ENCODE data around the gene CLSTN2.

CLSTN2 gene

GRCh38 chr3:140344601-140345205, 409.7 kb downstream of the CLSTN2 start:
- FAIRE-seq = no peak
- DNase-seq (ENCODE audit: extremely low spot score, insufficient read length, low read depth) = no peak

- FAIRE-seq (no peak), DNase-seq (ENCODE audit: extremely low spot score, insufficient read length, low read depth) (no peak)
These were observed 412.2 kb downstream of the CLSTN2 start for GRCh38 chr3:140347151-140347550.

- FAIRE-seq (no peak), DNase-seq (ENCODE audit: extremely low spot score, insufficient read length, low read depth) (no peak)
These were observed 415.0 kb downstream of the CLSTN2 start for GRCh38 chr3:140349938-140350337.

- DNase-seq (ENCODE audit: extremely low spot score, insufficient read length, low read depth) = no peak
These were observed 416.5 kb downstream of the CLSTN2 start for GRCh38 chr3:140351466-140351865.

GRCh38 chr3:140355481-140355880, 420.5 kb downstream of the CLSTN2 start:
- FAIRE-seq = no peak
- DNase-seq (ENCODE audit: extremely low spot score, insufficient read length, low read depth) = no peak

More at GRCh38 chr3:140351466-140351865, 416.5 kb downstream of the CLSTN2 start:
- FAIRE-seq = no peak

GRCh38 chr3:140358686-140359085, 423.7 kb downstream of the CLSTN2 start:
- DNase-seq (ENCODE audit: extremely low spot score, insufficient read length, low read depth) (no peak), FAIRE-seq (no peak)

- FAIRE-seq = no peak
- no peak for DNase-seq (ENCODE audit: extremely low spot score, insufficient read length, low read depth)
These were observed 424.4 kb downstream of the CLSTN2 start for GRCh38 chr3:140359233-140359995.

GRCh38 chr3:140360332-140360731, 425.3 kb downstream of the CLSTN2 start:
- FAIRE-seq = no peak
- DNase-seq (ENCODE audit: extremely low spot score, insufficient read length, low read depth) = no peak

- FAIRE-seq (no peak), DNase-seq (ENCODE audit: extremely low spot score, insufficient read length, low read depth) (no peak)
These were observed 428.8 kb downstream of the CLSTN2 start for GRCh38 chr3:140363801-140364200.

- no peak for FAIRE-seq
These were observed 431.1 kb downstream of the CLSTN2 start for GRCh38 chr3:140365872-140366697.

GRCh38 chr3:140368223-140368811, 433.3 kb downstream of the CLSTN2 start:
- no peak for DNase-seq (ENCODE audit: extremely low spot score, insufficient read length, low read depth)
- FAIRE-seq = no peak

More at GRCh38 chr3:140365872-140366697, 431.1 kb downstream of the CLSTN2 start:
- no peak for DNase-seq (ENCODE audit: extremely low spot score, insufficient read length, low read depth)

- DNase-seq (ENCODE audit: extremely low spot score, insufficient read length, low read depth) (no peak), FAIRE-seq (no peak)
These were observed 435.7 kb downstream of the CLSTN2 start for GRCh38 chr3:140370686-140371085.

GRCh38 chr3:140373234-140373633, 438.2 kb downstream of the CLSTN2 start:
- FAIRE-seq (no peak), DNase-seq (ENCODE audit: extremely low spot score, insufficient read length, low read depth) (no peak)

GRCh38 chr3:140375002-140375401, 440.0 kb downstream of the CLSTN2 start:
- DNase-seq (ENCODE audit: extremely low spot score, insufficient read length, low read depth) (no peak), FAIRE-seq (no peak)

GRCh38 chr3:140376136-140376889, 441.3 kb downstream of the CLSTN2 start:
- DNase-seq (ENCODE audit: extremely low spot score, insufficient read length, low read depth) (no peak), FAIRE-seq (no peak)

GRCh38 chr3:140377644-140378043, 442.7 kb downstream of the CLSTN2 start:
- DNase-seq (ENCODE audit: extremely low spot score, insufficient read length, low read depth) = no peak
- FAIRE-seq = no peak

- DNase-seq (ENCODE audit: extremely low spot score, insufficient read length, low read depth) (no peak), FAIRE-seq (no peak)
These were observed 443.8 kb downstream of the CLSTN2 start for GRCh38 chr3:140378571-140379340.

GRCh38 chr3:140384028-140384771, 449.2 kb downstream of the CLSTN2 start:
- DNase-seq (ENCODE audit: extremely low spot score, insufficient read length, low read depth) (no peak), FAIRE-seq (no peak)

All from GM18507 (cell line).